ENCODE results near the gene CFDP1.

Gene CFDP1

DNA sequence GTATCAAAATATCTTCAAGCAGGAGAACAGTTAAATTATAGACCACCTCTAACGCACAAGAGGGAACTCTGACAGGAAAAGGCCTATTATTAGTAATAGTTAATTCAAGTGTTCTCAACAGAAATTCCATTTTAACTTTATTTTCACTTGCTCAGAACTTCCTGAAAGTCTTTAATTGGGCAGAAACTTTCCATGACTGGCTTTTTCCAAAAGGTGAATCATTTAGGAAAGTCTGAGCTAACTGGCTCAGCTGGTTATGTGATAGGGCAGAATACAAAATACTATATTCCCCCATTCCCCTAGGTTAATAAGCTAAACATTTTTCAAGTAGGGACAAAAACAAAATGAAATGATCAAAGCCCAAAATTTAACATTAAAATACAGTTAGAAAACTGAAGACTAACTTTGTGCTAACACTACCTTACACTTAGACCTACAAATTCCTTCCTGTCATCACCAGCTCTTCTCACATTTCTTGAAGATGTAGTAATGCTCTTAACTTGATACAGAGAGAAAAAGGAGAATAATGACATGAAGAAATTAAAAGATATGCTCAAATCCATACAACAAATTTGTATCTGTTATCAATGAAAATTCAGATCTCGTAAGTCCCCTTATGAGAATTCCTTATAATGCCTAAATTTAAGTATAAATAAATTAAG is 31.0 kb downstream of the CFDP1 start:
- TF ChIP-seq, protein P1, sequence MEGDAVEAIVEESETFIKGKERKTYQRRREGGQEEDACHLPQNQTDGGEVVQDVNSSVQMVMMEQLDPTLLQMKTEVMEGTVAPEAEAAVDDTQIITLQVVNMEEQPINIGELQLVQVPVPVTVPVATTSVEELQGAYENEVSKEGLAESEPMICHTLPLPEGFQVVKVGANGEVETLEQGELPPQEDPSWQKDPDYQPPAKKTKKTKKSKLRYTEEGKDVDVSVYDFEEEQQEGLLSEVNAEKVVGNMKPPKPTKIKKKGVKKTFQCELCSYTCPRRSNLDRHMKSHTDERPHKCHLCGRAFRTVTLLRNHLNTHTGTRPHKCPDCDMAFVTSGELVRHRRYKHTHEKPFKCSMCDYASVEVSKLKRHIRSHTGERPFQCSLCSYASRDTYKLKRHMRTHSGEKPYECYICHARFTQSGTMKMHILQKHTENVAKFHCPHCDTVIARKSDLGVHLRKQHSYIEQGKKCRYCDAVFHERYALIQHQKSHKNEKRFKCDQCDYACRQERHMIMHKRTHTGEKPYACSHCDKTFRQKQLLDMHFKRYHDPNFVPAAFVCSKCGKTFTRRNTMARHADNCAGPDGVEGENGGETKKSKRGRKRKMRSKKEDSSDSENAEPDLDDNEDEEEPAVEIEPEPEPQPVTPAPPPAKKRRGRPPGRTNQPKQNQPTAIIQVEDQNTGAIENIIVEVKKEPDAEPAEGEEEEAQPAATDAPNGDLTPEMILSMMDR (IDR thresholded peaks at IDR 0.05) = no peak

- TF ChIP-seq, protein P1 (IDR thresholded peaks at IDR 0.05) = no peak
Measured at GRCh38 chr16:75401691-75402090, 31.6 kb downstream of the CFDP1 start.

GRCh38 chr16:75398333-75398732 is 35.0 kb downstream of the CFDP1 start:
- TF ChIP-seq, protein P1 (IDR thresholded peaks at IDR 0.05) = no peak

GRCh38 chr16:75394941-75395340 is 38.4 kb downstream of the CFDP1 start:
- TF ChIP-seq, protein P1 (IDR thresholded peaks at IDR 0.05) = no peak

DNA sequence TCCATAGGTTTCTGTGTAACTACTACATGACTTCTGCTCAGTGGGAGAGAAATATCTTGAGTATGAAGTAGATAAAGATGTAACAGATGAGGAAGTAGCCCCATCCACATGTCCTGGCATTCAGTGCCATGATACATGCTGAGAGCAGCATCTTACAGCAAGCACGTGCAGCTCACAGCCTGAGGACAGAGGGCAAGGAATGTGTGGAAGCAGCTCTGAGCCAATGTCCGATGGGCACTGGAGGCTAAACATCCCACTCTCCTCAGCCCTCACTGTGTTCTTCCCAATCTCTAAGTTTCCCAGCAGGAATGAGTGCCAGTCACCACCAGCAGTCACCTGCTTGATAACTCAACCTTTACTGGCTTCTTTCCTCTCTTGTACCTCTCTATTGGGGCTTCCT is 40.4 kb downstream of the CFDP1 start:
- TF ChIP-seq, protein P1 (IDR thresholded peaks at IDR 0.05) = no peak

GRCh38 chr16:75390926-75391653 is 42.2 kb downstream of the CFDP1 start:
- TF ChIP-seq, protein P1 (IDR thresholded peaks at IDR 0.05) = no peak

GRCh38 chr16:75389096-75389690 is 44.1 kb downstream of the CFDP1 start:
- TF ChIP-seq, protein P1 (IDR thresholded peaks at IDR 0.05) = no peak
